PC-9 (cell line): ENCODE results near the gene SCARB1.

Experiments
- EZH2 ChIP-seq: fragments of 200-600 bp; sonication (generic); IDR thresholded peaks from 2 replicates; pipeline ENCODE4 v1.8.0; 2017; ENCODE audit warnings: antibody characterized with exemption, low read depth
- TF ChIP-seq, protein P1 (sequence below): fragments of 200-600 bp; sonication (generic); conservative IDR thresholded peaks from 2 replicates; pipeline ENCODE4 v1.6.1; 2017; ENCODE audit warnings: mixed run types, antibody characterized with exemption, mild to moderate bottlenecking, moderate library complexity

DNA sequence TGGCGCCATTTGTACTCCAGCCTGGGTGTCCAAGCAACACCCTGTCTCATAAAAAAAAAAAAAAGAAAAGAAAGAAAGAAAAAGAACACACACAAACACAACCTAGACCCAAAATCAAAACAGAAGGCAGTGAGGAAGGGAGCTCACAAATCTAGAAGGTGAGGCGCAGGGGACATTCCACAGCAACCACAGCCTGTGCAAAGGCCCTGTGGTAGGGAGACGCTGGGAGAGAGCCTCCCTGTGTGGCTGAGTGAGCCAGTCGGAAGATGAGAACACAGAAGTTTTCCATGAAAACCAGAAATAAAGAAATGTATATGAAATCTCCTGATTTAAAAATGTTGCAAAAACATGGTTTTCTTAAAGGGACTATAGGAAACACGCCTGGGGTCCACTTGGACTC is 44.6 kb downstream of the SCARB1 start:
- TF ChIP-seq, protein P1, sequence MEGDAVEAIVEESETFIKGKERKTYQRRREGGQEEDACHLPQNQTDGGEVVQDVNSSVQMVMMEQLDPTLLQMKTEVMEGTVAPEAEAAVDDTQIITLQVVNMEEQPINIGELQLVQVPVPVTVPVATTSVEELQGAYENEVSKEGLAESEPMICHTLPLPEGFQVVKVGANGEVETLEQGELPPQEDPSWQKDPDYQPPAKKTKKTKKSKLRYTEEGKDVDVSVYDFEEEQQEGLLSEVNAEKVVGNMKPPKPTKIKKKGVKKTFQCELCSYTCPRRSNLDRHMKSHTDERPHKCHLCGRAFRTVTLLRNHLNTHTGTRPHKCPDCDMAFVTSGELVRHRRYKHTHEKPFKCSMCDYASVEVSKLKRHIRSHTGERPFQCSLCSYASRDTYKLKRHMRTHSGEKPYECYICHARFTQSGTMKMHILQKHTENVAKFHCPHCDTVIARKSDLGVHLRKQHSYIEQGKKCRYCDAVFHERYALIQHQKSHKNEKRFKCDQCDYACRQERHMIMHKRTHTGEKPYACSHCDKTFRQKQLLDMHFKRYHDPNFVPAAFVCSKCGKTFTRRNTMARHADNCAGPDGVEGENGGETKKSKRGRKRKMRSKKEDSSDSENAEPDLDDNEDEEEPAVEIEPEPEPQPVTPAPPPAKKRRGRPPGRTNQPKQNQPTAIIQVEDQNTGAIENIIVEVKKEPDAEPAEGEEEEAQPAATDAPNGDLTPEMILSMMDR, result no peak
- no peak for TF ChIP-seq EZH2
